ENCODE data around the gene FJX1. TPM values are rescaled to one million over a fixed set of nuclear protein-coding genes. Genes with fewer than 3 reads are reported as not detected.
A peak's percentile ranks its signal among the peaks of the same experiment; 100 is the strongest.

FJX1 gene
- total RNA-seq, 2 donors from 2014 or later = 11.7 to 17.4 TPM

- no peak overlapping the region for H3K9ac ChIP-seq (ENCODE audit: extremely low read depth, low read length, poor library complexity, severe bottlenecking)
- 89 to 93% methylated on average over 3 to 4 of the region's 5 CpGs for whole genome bisulfite sequencing, 2 experiments (ENCODE audit: insufficient coverage in 1 of 2, insufficient read length in 1 of 2)
- Mint-ChIP-seq H3K9me3 (peaks cover 33% of the 10 kb centered on the region), H3K36me3 (ENCODE audit: low read depth) (peaks cover 29% of the 10 kb centered on the region), H3K27ac (no peak overlapping the region), H3K4me3 (peak overlapping the region; percentile 70), H3K4me1 (peaks cover 11% of the 10 kb centered on the region), H3K27me3 (ENCODE audit: insufficient read depth) (peaks cover 62% of the 10 kb centered on the region)
- H3K9me3 ChIP-seq (ENCODE audit: control insufficient read depth, low read length) = peaks cover 30% of the 10 kb centered on the region
- no peak for TF ChIP-seq CTCF (conservative IDR thresholded peaks at IDR 0.05)
- no peak for DNase-seq
- no peak overlapping the region for H3K27ac ChIP-seq (ENCODE audit: low read depth, low read length)
- no peak overlapping the region for H3K4me3 ChIP-seq (ENCODE audit: low read length)
- H3K36me3 ChIP-seq (ENCODE audit: control insufficient read depth, insufficient read depth, low read length) = peaks cover 6% of the 10 kb centered on the region
- no peaks in the 10 kb centered on the region for H3K4me1 ChIP-seq (ENCODE audit: control insufficient read depth, insufficient read depth, low read length)
- H3K27me3 ChIP-seq (ENCODE audit: control insufficient read depth, insufficient read depth, low read length, poor library complexity, severe bottlenecking) = peaks cover 34% of the 10 kb centered on the region
These were observed 43.3 kb downstream of the FJX1 start for GRCh38 chr11:35661534-35661933.

- peaks cover 34% of the 10 kb centered on the region for H3K27me3 ChIP-seq (ENCODE audit: control insufficient read depth, insufficient read depth, low read length, poor library complexity, severe bottlenecking)
- peaks cover 33% of the 10 kb centered on the region for H3K36me3 Mint-ChIP-seq (ENCODE audit: low read depth)
- no peak for DNase-seq
- peak overlapping the region; percentile 81 for H3K4me3 ChIP-seq (ENCODE audit: low read length)
- H3K9me3 Mint-ChIP-seq = peaks cover 37% of the 10 kb centered on the region
- H3K27me3 Mint-ChIP-seq (ENCODE audit: insufficient read depth) = peaks cover 56% of the 10 kb centered on the region
- H3K9ac ChIP-seq (ENCODE audit: extremely low read depth, low read length, poor library complexity, severe bottlenecking) = peak overlapping the region; percentile 36
- TF ChIP-seq CTCF (conservative IDR thresholded peaks at IDR 0.05) = no peak
- H3K4me1 Mint-ChIP-seq = peaks cover 11% of the 10 kb centered on the region
- peak overlapping the region; percentile 78 for H3K27ac Mint-ChIP-seq
- H3K4me3 Mint-ChIP-seq = peak overlapping the region; percentile 70
- H3K9me3 ChIP-seq (ENCODE audit: control insufficient read depth, low read length) = peaks cover 34% of the 10 kb centered on the region
- 10 to 22% methylated on average over 2 to 12 of the region's 12 CpGs for WGBS, 2 experiments (ENCODE audit: insufficient coverage in 1 of 2, insufficient read length in 1 of 2)
- H3K36me3 ChIP-seq (ENCODE audit: control insufficient read depth, insufficient read depth, low read length) = peaks cover 6% of the 10 kb centered on the region
- no peak overlapping the region for H3K27ac ChIP-seq (ENCODE audit: low read depth, low read length)
- no peaks in the 10 kb centered on the region for H3K4me1 ChIP-seq (ENCODE audit: control insufficient read depth, insufficient read depth, low read length)
These were observed 43.9 kb downstream of the FJX1 start for GRCh38 chr11:35662061-35662648.

GRCh38 chr11:35662649-35663407 is 44.6 kb downstream of the FJX1 start, which contains the start of gene TRIM44:
Gene TRIM44, plus strand, starts transcription at chr11:35662775. Its CDS starts 337 bp downstream, at chr11:35663112.
- H3K4me3 ChIP-seq (ENCODE audit: low read length) = peak within 1 kb of the TSS; percentile 81
- peaks cover 30% of the 10 kb centered on the region for H3K27me3 ChIP-seq (ENCODE audit: control insufficient read depth, insufficient read depth, low read length, poor library complexity, severe bottlenecking)
- Mint-ChIP-seq H3K4me3 (peak within 1 kb of the TSS; percentile 70), H3K27me3 (ENCODE audit: insufficient read depth) (peaks cover 50% of the 10 kb centered on the region), H3K27ac (peak within 1 kb of the TSS; percentile 80), H3K36me3 (ENCODE audit: low read depth) (peaks cover 34% of the 10 kb centered on the region), H3K9me3 (peaks cover 37% of the 10 kb centered on the region), H3K4me1 (peaks cover 11% of the 10 kb centered on the region)
- DNase-seq = peak; percentile 90
- H3K36me3 ChIP-seq (ENCODE audit: control insufficient read depth, insufficient read depth, low read length) = peaks cover 6% of the 10 kb centered on the region
- peak within 1 kb of the TSS; percentile 81 for H3K27ac ChIP-seq (ENCODE audit: low read depth, low read length)
- H3K9ac ChIP-seq (ENCODE audit: extremely low read depth, low read length, poor library complexity, severe bottlenecking) = peak within 1 kb of the TSS; percentile 36
- H3K9me3 ChIP-seq (ENCODE audit: control insufficient read depth, low read length) = peaks cover 37% of the 10 kb centered on the region
- 7 to 17% methylated on average over 17 to 82 of the region's 82 CpGs for WGBS, 2 experiments (ENCODE audit: insufficient coverage in 1 of 2, insufficient read length in 1 of 2)
- no peak for TF ChIP-seq CTCF (conservative IDR thresholded peaks at IDR 0.05)
- H3K4me1 ChIP-seq (ENCODE audit: control insufficient read depth, insufficient read depth, low read length) = no peaks in the 10 kb centered on the region
